Gastrocnemius medialis (tissue), 4 donors: Measurements from ENCODE around the gene METTL9.
"Not testable (repeated sequence)": the region's sequence is repeated elsewhere in the genome, so short reads cannot be mapped to it uniquely, and the experiment has no call there.

Experiments used
- CTCF ChIP-seq, 5 experiments: fragments of 450-650 bp in 3 of 5; fragments of 200-600 bp in 2 of 5; sonication (generic) in 2 of 5; IDR thresholded peaks in 4 of 5; conservative IDR thresholded peaks in 1 of 5; 1 replicate in 4 of 5; 2 replicates in 1 of 5; pipeline ENCODE4 v1.5.1; 2016 to 2019; ENCODE audit warnings: antibody characterized with exemption in 5 of 5, mild to moderate bottlenecking in 3 of 5, moderate library complexity in 3 of 5
- POLR2A ChIP-seq, 2 donors: fragments of 450-650 bp; IDR thresholded peaks; one replicate each; pipeline ENCODE4 v1.6.1; 2017; ENCODE audit warnings: antibody characterized with exemption in 2 of 2, mild to moderate bottlenecking in 2 of 2, moderate library complexity in 2 of 2

GRCh38 chr16:21549975-21550374 lies 49.4 kb upstream of the METTL9 start:
- TF ChIP-seq CTCF (IDR thresholded peaks at IDR 0.05 in 4 of 5, conservative IDR thresholded peaks at IDR 0.05 in 1 of 5); POLR2A (IDR thresholded peaks at IDR 0.05): not testable (repeated sequence)
